ENCODE data around the gene BDKRB2.

DNA sequence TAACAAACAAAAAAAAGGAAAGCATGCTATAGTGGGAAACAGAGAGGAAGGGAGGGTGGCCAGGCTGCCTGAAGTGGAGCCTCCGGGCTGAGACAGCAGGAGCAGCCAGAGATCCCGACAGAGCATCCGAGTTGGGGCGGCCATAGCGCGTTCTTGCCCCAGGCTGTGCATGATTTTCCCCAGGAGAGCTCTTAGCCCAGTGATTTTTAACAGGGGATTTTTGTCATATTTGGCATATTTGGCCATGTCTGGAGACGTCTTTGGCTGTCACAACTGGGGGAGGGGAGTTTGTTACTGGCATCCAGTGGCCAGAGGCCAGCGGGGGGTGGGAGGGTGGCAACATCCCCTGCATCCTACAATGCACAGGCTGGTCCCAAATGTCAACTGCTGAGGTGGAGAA lies 74.9 kb downstream of the BDKRB2 start:
- TF ChIP-seq, protein P1, sequence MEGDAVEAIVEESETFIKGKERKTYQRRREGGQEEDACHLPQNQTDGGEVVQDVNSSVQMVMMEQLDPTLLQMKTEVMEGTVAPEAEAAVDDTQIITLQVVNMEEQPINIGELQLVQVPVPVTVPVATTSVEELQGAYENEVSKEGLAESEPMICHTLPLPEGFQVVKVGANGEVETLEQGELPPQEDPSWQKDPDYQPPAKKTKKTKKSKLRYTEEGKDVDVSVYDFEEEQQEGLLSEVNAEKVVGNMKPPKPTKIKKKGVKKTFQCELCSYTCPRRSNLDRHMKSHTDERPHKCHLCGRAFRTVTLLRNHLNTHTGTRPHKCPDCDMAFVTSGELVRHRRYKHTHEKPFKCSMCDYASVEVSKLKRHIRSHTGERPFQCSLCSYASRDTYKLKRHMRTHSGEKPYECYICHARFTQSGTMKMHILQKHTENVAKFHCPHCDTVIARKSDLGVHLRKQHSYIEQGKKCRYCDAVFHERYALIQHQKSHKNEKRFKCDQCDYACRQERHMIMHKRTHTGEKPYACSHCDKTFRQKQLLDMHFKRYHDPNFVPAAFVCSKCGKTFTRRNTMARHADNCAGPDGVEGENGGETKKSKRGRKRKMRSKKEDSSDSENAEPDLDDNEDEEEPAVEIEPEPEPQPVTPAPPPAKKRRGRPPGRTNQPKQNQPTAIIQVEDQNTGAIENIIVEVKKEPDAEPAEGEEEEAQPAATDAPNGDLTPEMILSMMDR (IDR thresholded peaks at IDR 0.05; ENCODE audit: low read depth, low read length): no peak
- no peak for TF ChIP-seq EZH2phosphoT487 (IDR thresholded peaks at IDR 0.05; ENCODE audit: low read depth)

Data from OCI-LY3 (cell line).